Measurements from ENCODE around the gene DNAH2.
"Not testable (repeated sequence)": the region's sequence is repeated elsewhere in the genome, so short reads cannot be mapped to it uniquely, and the experiment has no call there.

DNAH2 gene

DNA sequence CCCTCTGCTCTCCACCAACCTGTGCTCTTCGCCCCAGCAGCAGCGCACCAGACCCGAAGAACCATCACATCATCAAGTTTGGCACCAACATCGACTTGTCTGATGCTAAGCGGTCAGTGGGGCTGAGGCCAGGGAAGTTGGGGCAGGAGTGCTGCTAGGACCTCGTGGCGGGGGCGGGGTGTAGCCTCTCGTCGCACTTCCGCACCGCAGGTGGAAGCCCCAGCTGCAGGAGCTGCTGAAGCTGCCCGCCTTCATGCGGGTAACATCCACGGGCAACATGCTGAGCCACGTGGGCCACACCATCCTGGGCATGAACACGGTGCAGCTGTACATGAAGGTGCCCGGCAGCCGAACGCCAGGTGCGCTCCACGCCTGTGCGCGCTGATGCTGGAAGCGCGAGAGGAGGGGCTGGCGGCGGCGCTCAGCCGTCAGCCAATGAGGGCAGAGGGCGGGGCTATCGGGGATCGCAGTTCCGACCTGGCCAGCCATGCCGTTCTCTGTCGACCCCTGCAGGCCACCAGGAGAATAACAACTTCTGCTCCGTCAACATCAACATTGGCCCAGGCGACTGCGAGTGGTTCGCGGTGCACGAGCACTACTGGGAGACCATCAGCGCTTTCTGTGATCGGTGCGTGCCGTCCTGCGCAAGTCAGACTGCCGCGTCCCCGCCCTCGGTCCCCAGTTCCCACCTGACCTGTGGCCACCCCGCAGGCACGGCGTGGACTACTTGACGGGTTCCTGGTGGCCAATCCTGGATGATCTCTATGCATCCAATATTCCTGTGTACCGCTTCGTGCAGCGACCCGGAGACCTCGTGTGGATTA, 134.1 kb downstream of the DNAH2 start:
- peak; percentile 92 for DNase-seq (ENCODE audit: low spot score)

DNA sequence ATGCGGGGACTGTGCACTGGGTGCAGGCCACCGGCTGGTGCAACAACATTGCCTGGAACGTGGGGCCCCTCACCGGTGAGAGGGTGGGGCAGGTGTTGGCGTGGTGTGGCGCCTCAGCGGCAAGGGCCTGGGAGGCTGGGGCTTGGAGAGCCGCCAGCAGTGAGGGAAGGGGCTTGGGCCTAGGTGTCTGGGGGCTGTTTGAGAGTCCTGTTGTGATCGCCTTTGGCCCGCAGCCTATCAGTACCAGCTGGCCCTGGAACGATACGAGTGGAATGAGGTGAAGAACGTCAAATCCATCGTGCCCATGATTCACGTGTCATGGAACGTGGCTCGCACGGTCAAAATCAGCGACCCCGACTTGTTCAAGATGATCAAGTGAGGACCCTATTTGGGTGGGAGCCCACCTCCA, 134.7 kb downstream of the DNAH2 start:
- no peak for DNase-seq (ENCODE audit: low spot score)

DNA sequence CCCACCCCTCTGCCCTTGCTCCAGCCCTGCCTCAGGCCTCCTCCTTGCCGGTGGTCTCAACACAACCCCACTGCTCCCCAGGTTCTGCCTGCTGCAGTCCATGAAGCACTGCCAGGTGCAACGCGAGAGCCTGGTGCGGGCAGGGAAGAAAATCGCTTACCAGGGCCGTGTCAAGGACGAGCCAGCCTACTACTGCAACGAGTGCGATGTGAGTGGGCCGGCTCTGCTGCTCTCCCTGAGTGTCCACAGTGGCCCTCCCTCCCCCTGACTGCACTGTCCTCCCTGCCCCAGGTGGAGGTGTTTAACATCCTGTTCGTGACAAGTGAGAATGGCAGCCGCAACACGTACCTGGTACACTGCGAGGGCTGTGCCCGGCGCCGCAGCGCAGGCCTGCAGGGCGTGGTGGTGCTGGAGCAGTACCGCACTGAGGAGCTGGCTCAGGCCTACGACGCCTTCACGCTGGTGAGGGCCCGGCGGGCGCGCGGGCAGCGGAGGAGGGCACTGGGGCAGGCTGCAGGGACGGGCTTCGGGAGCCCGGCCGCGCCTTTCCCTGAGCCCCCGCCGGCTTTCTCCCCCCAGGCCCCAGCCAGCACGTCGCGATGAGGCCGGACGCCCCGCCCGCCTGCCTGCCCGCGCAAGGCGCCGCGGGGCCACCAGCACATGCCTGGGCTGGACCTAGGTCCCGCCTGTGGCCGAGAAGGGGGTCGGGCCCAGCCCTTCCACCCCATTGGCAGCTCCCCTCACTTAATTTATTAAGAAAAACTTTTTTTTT, 135.6 kb downstream of the DNAH2 start:
- no peak for DNase-seq (ENCODE audit: low spot score)

DNA sequence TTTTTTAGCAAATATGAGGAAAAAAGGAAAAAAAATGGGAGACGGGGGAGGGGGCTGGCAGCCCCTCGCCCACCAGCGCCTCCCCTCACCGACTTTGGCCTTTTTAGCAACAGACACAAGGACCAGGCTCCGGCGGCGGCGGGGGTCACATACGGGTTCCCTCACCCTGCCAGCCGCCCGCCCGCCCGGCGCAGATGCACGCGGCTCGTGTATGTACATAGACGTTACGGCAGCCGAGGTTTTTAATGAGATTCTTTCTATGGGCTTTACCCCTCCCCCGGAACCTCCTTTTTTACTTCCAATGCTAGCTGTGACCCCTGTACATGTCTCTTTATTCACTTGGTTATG, 136.1 kb downstream of the DNAH2 start:
- DNase-seq (ENCODE audit: low spot score), result no peak

DNA sequence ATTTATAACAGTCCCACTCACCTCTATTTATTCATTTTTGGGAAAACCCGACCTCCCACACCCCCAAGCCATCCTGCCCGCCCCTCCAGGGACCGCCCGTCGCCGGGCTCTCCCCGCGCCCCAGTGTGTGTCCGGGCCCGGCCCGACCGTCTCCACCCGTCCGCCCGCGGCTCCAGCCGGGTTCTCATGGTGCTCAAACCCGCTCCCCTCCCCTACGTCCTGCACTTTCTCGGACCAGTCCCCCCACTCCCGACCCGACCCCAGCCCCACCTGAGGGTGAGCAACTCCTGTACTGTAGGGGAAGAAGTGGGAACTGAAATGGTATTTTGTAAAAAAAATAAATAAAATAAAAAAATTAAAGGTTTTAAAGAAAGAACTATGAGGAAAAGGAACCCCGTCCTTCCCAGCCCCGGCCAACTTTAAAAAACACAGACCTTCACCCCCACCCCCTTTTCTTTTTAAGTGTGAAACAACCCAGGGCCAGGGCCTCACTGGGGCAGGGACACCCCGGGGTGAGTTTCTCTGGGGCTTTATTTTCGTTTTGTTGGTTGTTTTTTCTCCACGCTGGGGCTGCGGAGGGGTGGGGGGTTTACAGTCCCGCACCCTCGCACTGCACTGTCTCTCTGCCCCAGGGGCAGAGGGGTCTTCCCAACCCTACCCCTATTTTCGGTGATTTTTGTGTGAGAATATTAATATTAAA, 136.7 kb downstream of the DNAH2 start:
- DNase-seq (ENCODE audit: low spot score), result no peak

DNA sequence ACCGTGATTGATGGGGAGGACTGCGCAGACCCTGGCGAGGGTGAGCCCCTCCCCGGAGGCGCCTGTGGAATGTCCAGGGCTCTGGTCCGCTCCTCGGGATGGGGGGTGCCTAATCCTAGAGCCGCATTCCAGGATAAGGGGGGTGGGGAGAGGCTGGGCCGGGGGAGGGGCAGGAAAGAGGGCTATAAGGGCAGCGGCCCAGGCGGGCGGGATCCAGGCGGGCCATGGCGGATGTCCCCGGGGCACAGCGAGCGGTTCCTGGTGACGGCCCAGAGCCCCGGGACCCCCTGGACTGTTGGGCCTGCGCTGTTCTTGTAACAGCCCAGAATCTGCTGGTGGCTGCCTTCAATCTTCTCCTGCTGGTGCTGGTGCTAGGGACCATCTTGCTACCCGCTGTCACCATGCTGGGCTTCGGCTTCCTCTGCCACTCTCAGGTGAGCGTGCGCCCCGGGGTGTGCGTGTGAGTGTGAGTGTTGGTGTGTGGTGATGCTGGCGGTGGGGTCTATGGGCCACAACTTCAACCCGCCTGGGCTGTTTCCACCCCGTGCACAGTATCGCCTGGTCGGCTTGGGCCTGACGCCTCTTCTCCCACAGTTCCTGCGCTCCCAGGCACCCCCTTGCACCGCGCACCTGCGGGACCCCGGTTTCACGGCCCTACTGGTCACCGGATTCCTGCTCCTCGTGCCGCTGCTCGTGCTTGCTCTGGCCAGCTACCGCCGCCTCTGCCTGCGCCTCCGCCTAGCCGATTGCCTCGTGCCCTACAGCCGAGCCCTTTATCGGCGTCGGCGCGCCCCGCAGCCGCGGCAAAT, 137.5 kb downstream of the DNAH2 start, which contains the start of gene TMEM88:
TSS of gene TMEM88 (plus strand) at position 216 of the 809 bp plus-strand sequence. CDS start at position 225, 9 bp downstream.
- no peak for DNase-seq (ENCODE audit: low spot score)

DNA sequence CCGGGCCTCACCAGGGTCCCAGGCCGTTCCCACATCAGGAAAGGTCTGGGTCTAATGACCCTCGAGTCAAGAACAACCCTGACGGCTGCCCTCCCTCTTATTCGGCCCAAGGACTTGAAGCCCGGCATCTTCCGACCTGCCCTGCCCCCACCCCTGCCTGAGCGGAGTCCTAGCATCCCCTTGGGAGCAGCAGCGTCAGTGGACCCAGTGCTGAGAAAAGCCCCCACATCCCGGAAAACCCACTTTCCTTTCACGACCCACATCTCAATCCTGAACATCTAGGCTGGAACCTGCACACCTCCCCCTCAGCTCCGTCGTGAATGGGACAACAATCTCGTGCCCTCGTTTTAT, 138.1 kb downstream of the DNAH2 start:
- no peak for DNase-seq (ENCODE audit: low spot score)

DNA sequence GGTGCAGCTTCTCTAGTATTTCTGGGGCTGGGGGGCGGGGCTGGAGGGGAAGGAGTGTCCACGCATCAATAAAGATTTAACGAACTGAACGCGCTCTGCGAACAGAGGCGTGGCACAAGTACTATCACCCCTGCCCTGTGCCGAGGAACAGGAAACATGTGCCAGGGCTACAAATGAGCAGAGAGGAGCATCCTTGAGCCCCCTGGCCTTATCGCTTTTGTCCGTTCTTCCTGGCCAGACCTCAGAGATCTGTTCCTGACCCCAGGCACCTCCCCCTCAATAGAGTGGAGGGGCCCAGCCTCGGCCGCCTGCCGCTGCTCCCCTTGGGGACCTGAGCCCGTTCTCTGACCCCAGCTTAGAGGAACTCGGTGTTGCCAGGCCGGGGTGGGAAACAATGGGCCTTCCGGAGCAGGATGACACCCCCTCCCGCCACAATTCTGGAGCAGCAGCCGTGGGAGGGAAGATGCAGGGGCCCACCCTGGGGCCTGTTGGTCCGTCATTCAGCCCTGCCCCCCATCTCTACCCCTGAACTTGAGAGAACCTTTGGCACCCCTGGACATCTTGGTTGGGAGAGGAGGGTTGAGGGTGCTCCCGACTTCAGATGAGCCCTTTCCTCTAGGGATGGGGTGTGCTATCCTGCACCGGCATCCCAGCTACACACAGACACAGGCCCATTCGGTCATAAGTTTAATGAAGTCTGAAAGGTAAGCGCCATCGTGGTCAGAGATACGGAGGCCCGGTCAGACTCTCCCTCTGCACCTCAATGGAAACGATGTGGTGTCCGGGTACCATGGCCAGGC, 138.7 kb downstream of the DNAH2 start:
- no peak for DNase-seq (ENCODE audit: low spot score)

DNA sequence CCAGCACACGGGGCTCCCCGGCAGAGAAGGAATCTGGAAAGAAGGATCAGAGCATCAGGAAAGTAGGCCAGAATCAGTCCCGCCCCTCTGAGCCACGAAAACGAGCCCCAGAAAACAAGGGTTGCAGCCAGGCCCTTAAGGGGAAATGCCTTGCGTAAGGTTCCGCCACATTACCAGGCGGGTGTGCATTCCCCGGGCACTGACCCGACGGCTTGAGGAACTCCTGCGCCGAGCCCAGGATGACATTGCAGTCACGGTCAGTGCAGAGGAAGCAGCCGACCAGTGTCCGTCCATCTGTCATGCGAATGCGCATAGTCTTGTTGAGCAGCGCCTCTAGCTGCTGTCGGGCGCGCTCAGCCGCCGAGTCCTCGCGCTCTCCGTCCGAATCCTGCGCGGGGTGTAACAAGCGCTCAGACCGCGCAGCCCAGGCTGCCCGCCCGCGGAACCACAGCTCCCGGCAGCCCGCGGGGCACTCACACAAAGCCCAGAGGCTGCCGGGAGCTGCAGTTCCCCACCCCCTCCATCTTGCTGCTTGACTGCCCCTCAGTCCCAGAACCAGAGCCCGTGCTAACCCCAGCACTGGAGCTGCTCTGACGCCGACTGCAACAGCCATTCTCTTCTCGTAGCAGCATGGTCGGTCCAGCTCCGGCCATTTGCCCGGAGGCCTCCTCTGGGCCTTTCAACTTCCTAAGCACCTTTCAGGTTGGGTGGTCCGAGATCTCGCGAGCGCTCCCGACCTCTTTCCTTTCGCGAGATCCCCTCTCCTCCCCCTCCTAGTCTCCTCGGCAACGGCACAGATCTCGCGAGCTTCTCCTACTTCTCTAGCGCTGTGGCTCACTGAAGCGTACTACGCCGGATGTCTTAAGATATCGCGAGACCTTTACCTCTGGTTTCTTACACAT, 139.5 kb downstream of the DNAH2 start, which contains the start of gene NAA38:
TSS of gene NAA38 (minus strand) at position 749 of the 902 bp plus-strand sequence. CDS start at position 653, 96 bp downstream.
- DNase-seq (ENCODE audit: low spot score), result peak; percentile 95

DNA sequence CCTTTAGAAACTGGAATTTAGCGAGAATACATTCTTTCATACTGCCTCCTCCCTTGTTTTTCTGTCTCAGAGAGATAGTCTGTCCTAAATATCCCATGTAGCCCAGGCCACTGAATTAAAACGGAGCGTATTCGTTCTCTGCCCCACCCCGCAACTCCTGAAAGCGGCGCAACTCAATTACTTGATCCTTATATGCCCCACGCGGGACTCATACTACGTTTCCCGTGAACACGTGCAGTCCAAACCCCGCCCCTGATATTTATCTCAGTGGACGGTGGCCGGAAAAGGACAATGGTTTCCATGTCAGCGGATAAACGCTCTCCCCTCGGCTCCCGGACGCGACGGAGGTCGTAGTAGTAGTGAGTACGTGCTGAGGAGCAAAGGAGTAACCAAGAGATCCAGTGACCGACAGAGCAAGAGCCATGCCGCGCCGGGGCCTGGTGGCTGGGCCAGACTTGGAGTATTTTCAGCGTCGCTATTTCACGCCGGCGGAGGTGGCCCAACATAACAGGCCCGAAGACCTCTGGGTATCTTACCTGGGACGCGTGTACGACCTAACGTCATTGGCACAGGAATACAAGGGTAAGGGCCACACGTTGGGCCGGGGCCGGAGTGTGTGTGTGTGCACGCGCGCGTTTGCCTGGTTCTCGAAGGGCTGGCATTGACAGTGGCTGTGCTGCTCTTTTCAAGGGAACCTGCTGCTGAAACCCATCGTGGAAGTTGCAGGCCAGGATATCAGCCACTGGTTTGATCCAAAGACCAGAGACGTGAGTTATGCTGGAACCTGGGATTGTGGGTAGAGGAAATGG, 140.4 kb downstream of the DNAH2 start, which contains the start of gene CYB5D1:
TSS of gene CYB5D1 (plus strand) at position 291 of the 809 bp plus-strand sequence. CDS start at position 423, 132 bp downstream.
- peak; percentile 80 for DNase-seq (ENCODE audit: low spot score)

DNA sequence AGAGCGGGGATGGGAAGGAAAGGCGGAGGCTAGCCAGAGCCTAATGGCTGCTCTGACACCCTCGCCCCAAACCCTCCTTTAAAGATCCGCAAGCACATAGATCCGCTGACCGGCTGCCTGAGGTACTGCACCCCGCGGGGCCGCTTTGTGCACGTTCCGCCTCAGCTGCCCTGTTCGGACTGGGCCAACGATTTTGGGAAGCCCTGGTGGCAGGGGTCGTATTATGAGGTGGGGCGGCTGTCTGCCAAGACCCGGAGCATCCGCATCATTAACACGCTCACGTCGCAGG, 140.9 kb downstream of the DNAH2 start:
- DNase-seq (ENCODE audit: low spot score), result peak; percentile 57

DNA sequence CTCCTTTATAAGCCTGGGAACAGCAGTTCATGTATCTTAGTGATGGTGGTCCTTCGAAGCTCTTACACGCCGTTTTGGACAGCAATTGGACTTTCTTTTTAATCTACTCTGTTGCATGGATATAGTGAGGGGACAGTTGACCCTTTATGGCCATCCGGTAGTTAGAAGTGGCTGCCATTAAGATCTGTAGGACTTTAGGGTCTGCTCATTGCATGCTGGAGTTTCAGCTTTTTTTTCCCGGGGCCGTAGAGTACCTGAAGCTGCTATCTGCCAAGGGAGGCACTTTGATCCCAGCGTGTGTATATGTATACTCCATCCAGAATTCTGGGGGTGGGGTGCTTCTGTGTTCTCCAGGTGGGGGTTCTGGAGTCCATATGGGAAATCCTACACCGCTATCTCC, 141.5 kb downstream of the DNAH2 start:
- no peak for DNase-seq (ENCODE audit: low spot score)

DNA sequence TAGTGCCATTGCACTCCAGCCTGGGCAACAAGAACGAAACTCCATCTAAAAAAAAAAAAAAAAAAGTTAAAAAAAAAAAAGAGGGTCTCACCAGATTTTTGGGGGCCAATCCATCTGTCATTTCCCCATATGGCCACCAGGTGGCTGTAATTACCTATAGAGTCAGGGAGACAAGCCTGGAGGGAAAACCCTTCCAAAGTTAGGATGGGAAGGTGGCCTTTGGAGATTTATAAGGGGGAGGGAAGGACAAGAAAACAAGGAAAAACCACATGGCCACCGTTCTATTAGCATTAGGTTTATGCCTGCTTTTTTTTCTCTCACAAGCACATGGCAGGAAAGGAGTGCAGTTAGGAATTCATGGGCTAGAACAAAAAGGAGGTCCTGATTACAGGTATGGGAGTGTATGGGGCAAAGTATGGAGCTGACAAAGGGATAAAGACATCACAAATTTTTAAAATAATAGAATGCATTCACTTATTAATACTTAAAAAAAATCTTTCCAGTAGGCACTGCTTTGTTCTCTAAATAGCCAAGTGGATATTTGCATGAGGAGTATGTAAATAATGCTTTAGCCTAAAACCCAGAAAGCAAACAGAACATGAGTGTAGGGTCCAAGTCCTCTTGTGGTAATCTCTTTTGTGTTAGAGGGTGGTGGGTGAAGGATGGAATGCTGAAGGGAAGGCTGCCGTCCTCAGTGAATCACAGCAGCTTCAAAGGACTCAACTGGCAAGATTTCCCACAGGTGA, 145.3 kb downstream of the DNAH2 start:
- no peak for DNase-seq (ENCODE audit: low spot score)

DNA sequence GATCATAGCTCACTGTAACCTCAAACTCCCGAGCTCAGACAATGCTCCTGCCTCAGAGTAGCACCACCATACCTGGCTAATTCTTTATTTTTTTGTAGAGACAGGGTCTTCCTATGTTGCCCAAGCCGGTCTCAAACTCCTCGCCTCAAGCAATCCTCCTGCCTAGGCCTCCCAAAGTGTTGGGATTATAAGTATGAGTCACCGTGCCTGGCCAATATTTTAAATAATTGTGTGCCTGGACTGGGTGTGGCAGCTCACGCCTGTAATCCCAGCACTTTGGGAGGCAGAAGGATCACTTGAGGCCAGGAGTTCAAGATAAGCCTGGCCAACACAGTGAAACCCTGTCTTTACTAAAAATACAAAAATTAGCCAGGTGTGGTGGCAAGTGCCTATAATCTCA, 146.8 kb downstream of the DNAH2 start:
- not testable (repeated sequence) for DNase-seq (ENCODE audit: low spot score)

DNA sequence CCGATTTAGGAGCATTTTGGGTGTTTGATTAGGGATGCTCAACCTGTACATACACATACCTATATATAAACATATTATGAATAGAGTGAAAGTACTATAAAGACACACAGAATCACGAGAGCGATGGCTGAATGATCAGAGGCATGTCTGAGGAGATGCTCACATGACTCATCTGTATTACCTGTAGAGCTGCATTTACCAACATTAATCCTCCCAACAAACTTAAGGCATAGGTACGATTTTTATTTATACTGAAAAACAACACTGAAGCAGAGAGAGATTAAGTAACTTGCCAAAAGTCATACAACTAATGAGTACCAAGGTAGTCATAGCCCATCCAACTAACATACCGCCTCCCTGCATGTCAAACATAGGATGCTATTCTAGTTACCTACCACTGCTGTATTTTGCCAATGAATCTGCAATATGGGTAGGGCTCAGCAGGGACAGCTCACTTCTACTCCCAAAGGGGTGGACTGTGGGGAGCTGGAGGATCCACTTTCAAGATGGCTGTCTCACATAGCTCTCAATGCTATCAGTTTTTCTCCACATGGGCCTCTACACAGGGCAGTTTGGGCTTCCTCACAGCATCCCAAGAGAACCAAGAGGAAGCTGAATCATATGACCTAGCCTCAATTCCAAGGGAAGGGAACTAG, 147.6 kb downstream of the DNAH2 start:
- no peak for DNase-seq (ENCODE audit: low spot score)

DNA sequence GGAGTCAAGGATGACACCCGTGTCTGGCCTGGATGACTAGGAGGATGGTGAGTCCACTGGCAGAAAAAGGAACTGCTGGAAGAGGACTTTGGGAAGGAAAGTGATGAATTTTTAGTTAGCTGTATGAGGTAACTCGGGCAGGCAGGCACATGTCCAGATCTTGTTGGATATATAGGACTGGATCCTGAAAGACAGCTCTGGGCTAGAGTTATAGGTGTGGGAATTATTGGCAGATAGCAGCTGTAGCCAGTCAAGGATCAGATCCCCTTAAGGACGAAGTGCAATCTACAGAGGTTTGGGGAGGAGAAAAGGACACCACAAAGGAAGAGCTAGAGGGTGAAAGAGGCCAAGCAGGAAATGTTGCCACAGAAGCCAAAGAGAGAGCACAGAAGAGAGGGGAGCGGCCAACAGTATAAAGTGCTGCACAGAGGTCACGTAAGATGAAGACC, 150.4 kb downstream of the DNAH2 start:
- no peak for DNase-seq (ENCODE audit: low spot score)

DNA sequence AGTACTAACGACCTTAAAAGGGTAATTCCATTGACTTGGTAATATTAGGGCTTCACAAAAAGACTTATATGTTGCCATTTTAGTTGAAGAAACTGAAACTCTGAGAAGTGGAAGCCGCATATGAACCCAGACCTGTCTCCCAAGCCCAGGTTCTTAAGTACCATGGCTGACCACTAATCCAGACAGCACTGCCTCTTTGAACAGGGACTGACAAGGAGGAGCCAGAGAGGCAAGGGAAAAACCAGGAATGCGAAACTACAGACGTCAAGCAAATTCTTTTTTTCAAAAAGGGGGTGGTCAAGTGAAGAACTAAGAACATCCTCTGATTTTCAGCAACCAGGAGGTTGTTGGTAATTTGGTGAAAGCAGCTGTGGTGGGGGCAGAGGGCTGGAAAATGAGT, 155.5 kb downstream of the DNAH2 start:
- no peak for DNase-seq (ENCODE audit: low spot score)

Data from AG08396 (cell line).